GM12878 (cell line): ENCODE data around the gene NDUFB4. TPM values are rescaled to one million over a fixed set of nuclear protein-coding genes. Genes with fewer than 3 reads are reported as not detected.

Experiments used
- ATF2 ChIP-seq: IDR thresholded peaks from 2 replicates; pipeline ENCODE4 v1.6.1; 2012; ENCODE audit warnings: low read length, inconsistent platforms
- EED ChIP-seq: sonication (generic); IDR thresholded peaks from 2 replicates; pipeline ENCODE4 v1.6.1; 2016; ENCODE audit warnings: antibody characterized with exemption, low read depth
- FOXM1 ChIP-seq: IDR thresholded peaks from 2 replicates; pipeline ENCODE4 v1.6.1; 2012; ENCODE audit warnings: low read depth, mild to moderate bottlenecking, inconsistent platforms, low read length, moderate library complexity
- GATAD2B ChIP-seq: fragments of 450-650 bp; conservative IDR thresholded peaks from 2 replicates; pipeline ENCODE4 v1.6.1; 2017; ENCODE audit warnings: low read depth, mild to moderate bottlenecking, moderate library complexity
- HDGF ChIP-seq: fragments of 450-650 bp; IDR thresholded peaks from 2 replicates; pipeline ENCODE4 v1.6.1; 2016; ENCODE audit warnings: antibody characterized with exemption
- IKZF2 ChIP-seq, 2 experiments: fragments of 450-650 bp; IDR thresholded peaks; 2 replicates each; pipeline ENCODE4 v1.6.1; 2017; ENCODE audit warnings: mild to moderate bottlenecking in 2 of 2, moderate library complexity in 2 of 2
- LARP7 ChIP-seq: fragments of 450-650 bp; IDR thresholded peaks from 2 replicates; pipeline ENCODE4 v1.6.1; 2017; ENCODE audit warnings: mild to moderate bottlenecking
- MLLT1 ChIP-seq: fragments of 450-650 bp; IDR thresholded peaks from 2 replicates; pipeline ENCODE4 v1.6.1; 2016; ENCODE audit warnings: mild to moderate bottlenecking
- NR2F1 ChIP-seq: fragments of 450-650 bp; conservative IDR thresholded peaks from 2 replicates; pipeline ENCODE4 v1.6.1; 2017; ENCODE audit warnings: mild to moderate bottlenecking
- POLR2A ChIP-seq: IDR thresholded peaks from 2 replicates; pipeline ENCODE4 v1.6.1; 2011; ENCODE audit warnings: low read depth, mild to moderate bottlenecking, low read length
- RB1 ChIP-seq: fragments of 450-650 bp; formaldehyde crosslinking; IDR thresholded peaks from 2 replicates; pipeline ENCODE4 v1.6.1; 2017; ENCODE audit warnings: mild to moderate bottlenecking, borderline replicate concordance
- RCOR1 ChIP-seq: conservative IDR thresholded peaks from 2 replicates; pipeline ENCODE4 v1.6.1; 2012; ENCODE audit warnings: low read depth, low read length, improper control_type of control experiment
- RELB ChIP-seq: fragments of 450-650 bp; IDR thresholded peaks from 2 replicates; pipeline ENCODE4 v1.6.1; 2017; ENCODE audit warnings: low read depth, mild to moderate bottlenecking, moderate library complexity
- SMAD5 ChIP-seq: IDR thresholded peaks from 2 replicates; pipeline ENCODE4 v1.6.1; 2016; ENCODE audit warnings: antibody characterized with exemption, low read depth
- SMARCA5 ChIP-seq: fragments of 450-650 bp; IDR thresholded peaks from 2 replicates; pipeline ENCODE4 v1.6.1; 2017; ENCODE audit warnings: mild to moderate bottlenecking
- TCF12 ChIP-seq: IDR thresholded peaks from 2 replicates; pipeline ENCODE4 v1.6.1; 2011; ENCODE audit warnings: low read depth, mild to moderate bottlenecking, low read length
- WRNIP1 ChIP-seq: IDR thresholded peaks from 2 replicates; pipeline ENCODE4 v1.6.1; 2011; ENCODE audit warnings: low read depth, low read length, improper control_type of control experiment, borderline replicate concordance
- YY1 ChIP-seq: IDR thresholded peaks from 2 replicates; pipeline ENCODE4 v1.6.1; 2011; ENCODE audit warnings: low read depth, mild to moderate bottlenecking, low read length
- polyA plus RNA-seq, 11 experiments: library from polyadenylated mRNA; depleted of rRNA in 4 of 11; unstranded in 6 of 11; stranded (reverse) in 5 of 11; fragments of >200 nt; fragmentation: Nextera tagmentation in 4 of 11; fragmentation: Illumina TruSeq in 1 of 11; extraction: Ambion mirVana in 4 of 11; extraction: Trizol in 1 of 11; gene quantifications; 1 replicate in 1 of 11; 2 replicates in 10 of 11; pipeline versions ENCODE4 v1.2.1 to v1.2.3, GENCODE V29; 2011 to 2016; ENCODE audit warnings: inconsistent platforms in 2 of 11, missing spikeins in 2 of 11, low read depth in 1 of 11
- total RNA-seq, 4 experiments: library from RNA; depleted of rRNA in 3 of 4; stranded (reverse); fragments of >200 nt in 3 of 4; fragmentation: Illumina TruSeq in 1 of 4; extraction: Trizol in 1 of 4; gene quantifications; 2 replicates each; pipeline versions ENCODE4 v1.2.1 to v1.2.3, GENCODE V29; 2013 to 2021
- TF ChIP-seq, protein P1 (sequence below): fragments of 450-650 bp; IDR thresholded peaks from 2 replicates; pipeline ENCODE4 v1.6.1; 2016; ENCODE audit warnings: mild to moderate bottlenecking, moderate library complexity, borderline replicate concordance

The NDUFB4 gene
- total and polyA plus RNA-seq, 10 of the 15 experiments (the other 5 are each of a cell fraction or from before 2014, with no cell fraction given) = 155 to 864 (median 387) TPM

GRCh38 chr3:120596116-120596852 is at the start of gene NDUFB4 (continued):
- TF ChIP-seq EED (0 out of 2 replicates have a peak, but pooled peaks have one; percentile 27), YY1 (peak; percentile 60; the same call in 1 of the 2 replicates), SMAD5 (peak; percentile 59), GATAD2B (peak; percentile 61; the same call in 1 of the 2 replicates), RCOR1 (0 out of 2 replicates have a peak, but pooled peaks have one; percentile 54), NR2F1 (peak; percentile 37; the same call in 1 of the 2 replicates), TCF12 (peak; percentile 43; the same call in 1 of the 2 replicates), LARP7 (peak; percentile 56), IKZF2 (IDR thresholded peaks at IDR 0.05) (no peak), WRNIP1 (peak; percentile 90; the same call in 1 of the 2 replicates), SMARCA5 (peak; percentile 76; the same call in 1 of the 2 replicates), RB1 (peak; percentile 35; the same call in 1 of the 2 replicates), ATF2 (no peak), HDGF (peak; percentile 97), FOXM1 (no peak), MLLT1 (0 out of 2 replicates have a peak, but pooled peaks have one; percentile 57), POLR2A (peak; percentile 90), RELB (peak; percentile 59)
- TF ChIP-seq, protein P1, sequence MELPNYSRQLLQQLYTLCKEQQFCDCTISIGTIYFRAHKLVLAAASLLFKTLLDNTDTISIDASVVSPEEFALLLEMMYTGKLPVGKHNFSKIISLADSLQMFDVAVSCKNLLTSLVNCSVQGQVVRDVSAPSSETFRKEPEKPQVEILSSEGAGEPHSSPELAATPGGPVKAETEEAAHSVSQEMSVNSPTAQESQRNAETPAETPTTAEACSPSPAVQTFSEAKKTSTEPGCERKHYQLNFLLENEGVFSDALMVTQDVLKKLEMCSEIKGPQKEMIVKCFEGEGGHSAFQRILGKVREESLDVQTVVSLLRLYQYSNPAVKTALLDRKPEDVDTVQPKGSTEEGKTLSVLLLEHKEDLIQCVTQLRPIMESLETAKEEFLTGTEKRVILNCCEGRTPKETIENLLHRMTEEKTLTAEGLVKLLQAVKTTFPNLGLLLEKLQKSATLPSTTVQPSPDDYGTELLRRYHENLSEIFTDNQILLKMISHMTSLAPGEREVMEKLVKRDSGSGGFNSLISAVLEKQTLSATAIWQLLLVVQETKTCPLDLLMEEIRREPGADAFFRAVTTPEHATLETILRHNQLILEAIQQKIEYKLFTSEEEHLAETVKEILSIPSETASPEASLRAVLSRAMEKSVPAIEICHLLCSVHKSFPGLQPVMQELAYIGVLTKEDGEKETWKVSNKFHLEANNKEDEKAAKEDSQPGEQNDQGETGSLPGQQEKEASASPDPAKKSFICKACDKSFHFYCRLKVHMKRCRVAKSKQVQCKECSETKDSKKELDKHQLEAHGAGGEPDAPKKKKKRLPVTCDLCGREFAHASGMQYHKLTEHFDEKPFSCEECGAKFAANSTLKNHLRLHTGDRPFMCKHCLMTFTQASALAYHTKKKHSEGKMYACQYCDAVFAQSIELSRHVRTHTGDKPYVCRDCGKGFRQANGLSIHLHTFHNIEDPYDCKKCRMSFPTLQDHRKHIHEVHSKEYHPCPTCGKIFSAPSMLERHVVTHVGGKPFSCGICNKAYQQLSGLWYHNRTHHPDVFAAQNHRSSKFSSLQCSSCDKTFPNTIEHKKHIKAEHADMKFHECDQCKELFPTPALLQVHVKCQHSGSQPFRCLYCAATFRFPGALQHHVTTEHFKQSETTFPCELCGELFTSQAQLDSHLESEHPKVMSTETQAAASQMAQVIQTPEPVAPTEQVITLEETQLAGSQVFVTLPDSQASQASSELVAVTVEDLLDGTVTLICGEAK = peak; percentile 41; the same call in 1 of the 2 replicates
- TF ChIP-seq, all 136 proteins: peak for 27
